HepG2 (cell line): Measurements from ENCODE around the gene TGM2. TPM values are rescaled to one million over a fixed set of nuclear protein-coding genes. Genes with fewer than 3 reads are reported as not detected.
A peak's percentile ranks its signal among the peaks of the same experiment; 100 is the strongest.

ENCODE experiments used
- ATAC-seq: fragments of 200-7000 bp; cut with Tn5 transposase; 3 replicates; pipeline ENCODE4 v1.9.1; 2020; ENCODE audit warnings: mild to moderate bottlenecking, moderate library complexity
- BruUV-seq: library from RNA; stranded (reverse); fragments of 400-500 nt; replicated peaks from 2 replicates; lab custom pipeline; 2021; lab: Mats Ljungman, UMichigan
- CTCF ChIA-PET: fragments of 300-600 bp; formaldehyde crosslinking; extraction: SDS; loops from one replicate; lab custom pipeline; 2021; ENCODE audit warnings: low total read pairs, inconsistent platforms, low intra/inter-chr PET ratio; lab: Yijun Ruan, JAX
- POLR2A ChIA-PET: fragments of 350-600 bp; sonication (Branson Sonifier 250); formaldehyde crosslinking; loops from one replicate; lab custom pipeline; 2020; ENCODE audit warnings: antibody characterized with exemption, inconsistent platforms; lab: Yijun Ruan, JAX
- DNase-seq: peaks from one replicate; pipeline ENCODE4 v3.0.0-alpha.2; 2015; ENCODE audit warnings: low spot score
- FAIRE-seq: peaks from 3 replicates; lab custom pipeline; 2011; peaks lifted over from hg19 to GRCh38; lab: Jason Lieb, UNC
- H2AFZ ChIP-seq: one replicate; pipeline ENCODE4 v1.6.1; 2011; ENCODE audit warnings: low read length, inconsistent platforms
- H3K27ac ChIP-seq: fragments of 300-600 bp; 3 replicates; pipeline ENCODE4 v1.8.0; 2011; ENCODE audit warnings: mixed run types, mild to moderate bottlenecking, mixed read lengths, low read length, inconsistent platforms; ENCODE audit not compliant: insufficient read depth; ENCODE audit errors: extremely low read length
- H3K27me3 ChIP-seq, 2 experiments: fragments of 200-600 bp in 1 of 2; 2 replicates in 1 of 2; 3 replicates in 1 of 2; pipeline versions ENCODE4 v1.6.0 to v1.8.0; 2011; ENCODE audit warnings: low read length in 2 of 2, mild to moderate bottlenecking in 2 of 2, moderate library complexity in 2 of 2, inconsistent platforms in 1 of 2; ENCODE audit not compliant: insufficient read depth in 2 of 2, control insufficient read depth in 1 of 2
- H3K36me3 ChIP-seq, 2 experiments: fragments of 200-600 bp in 1 of 2; replicated peaks in 1 of 2; 2 replicates in 1 of 2; 3 replicates in 1 of 2; pipeline versions ENCODE4 v1.5.1 to v1.8.0; 2011; ENCODE audit warnings: low read length in 2 of 2, inconsistent platforms in 1 of 2; ENCODE audit not compliant: insufficient read depth in 2 of 2, control insufficient read depth in 1 of 2
- H3K4me1 ChIP-seq: 2 replicates; pipeline ENCODE4 v1.5.1; 2012; ENCODE audit warnings: low read length, inconsistent platforms; ENCODE audit not compliant: insufficient read depth
- H3K4me2 ChIP-seq: 2 replicates; pipeline ENCODE4 v1.6.0; 2011; ENCODE audit warnings: low read depth, low read length, inconsistent platforms
- H3K4me3 ChIP-seq, 3 experiments: fragments of 200-600 bp in 1 of 3; sonication (generic), shearing (Covaris generic) in 1 of 3; replicated peaks in 1 of 3; 2 replicates each; pipeline ENCODE4 v1.5.1; 2011 to 2016; ENCODE audit warnings: low read length in 3 of 3, inconsistent platforms in 2 of 3, low read depth in 2 of 3, mild to moderate bottlenecking in 2 of 3, control low read depth in 1 of 3, mixed read lengths in 1 of 3; ENCODE audit not compliant: insufficient read depth in 1 of 3
- H3K79me2 ChIP-seq: one replicate; pipeline ENCODE4 v1.6.1; 2011; ENCODE audit warnings: low read length, inconsistent platforms; ENCODE audit not compliant: insufficient read depth
- H3K9ac ChIP-seq: 2 replicates; pipeline ENCODE4 v1.6.0; 2011; ENCODE audit warnings: mild to moderate bottlenecking, low read depth, low read length, inconsistent platforms; ENCODE audit not compliant: insufficient read depth
- H3K9me3 ChIP-seq: 2 replicates; pipeline ENCODE4 v1.5.1; 2012; ENCODE audit warnings: mild to moderate bottlenecking, low read length
- H4K20me1 ChIP-seq: 2 replicates; pipeline ENCODE4 v1.6.0; 2011; ENCODE audit warnings: inconsistent platforms, mild to moderate bottlenecking, low read length, moderate library complexity; ENCODE audit not compliant: insufficient read depth
- CBFB ChIP-seq: sonication (generic); formaldehyde crosslinking; IDR thresholded peaks from 2 replicates; pipeline ENCODE4 v1.4.0; 2020; ENCODE audit warnings: missing genetic modification reagents
- ELF3 ChIP-seq: IDR thresholded peaks from 2 replicates; pipeline ENCODE4 v1.6.1; 2016; ENCODE audit warnings: missing genetic modification reagents, missing compliant biosample characterization
- GLI4 ChIP-seq: sonication (generic); formaldehyde crosslinking; IDR thresholded peaks from 2 replicates; pipeline ENCODE4 v1.5.1; 2020; ENCODE audit warnings: missing genetic modification reagents, mild to moderate bottlenecking, moderate library complexity, borderline replicate concordance
- HNRNPH1 ChIP-seq: fragments of 200-400 bp; formaldehyde crosslinking; optimal IDR thresholded peaks from 2 replicates; pipeline ENCODE3; 2017; ENCODE audit warnings: mild to moderate bottlenecking, low read depth, low read length
- KDM1A ChIP-seq: IDR thresholded peaks from 2 replicates; pipeline ENCODE4 v1.6.1; 2016; ENCODE audit warnings: missing compliant biosample characterization
- KLF9 ChIP-seq: IDR thresholded peaks from 2 replicates; pipeline ENCODE4 v1.6.1; 2016; ENCODE audit warnings: low read depth
- MED1 ChIP-seq: sonication (generic); formaldehyde crosslinking; IDR thresholded peaks from 2 replicates; pipeline ENCODE4 v1.4.0; 2020; ENCODE audit warnings: missing genetic modification reagents
- MED13 ChIP-seq: sonication (generic); formaldehyde crosslinking; IDR thresholded peaks from 2 replicates; pipeline ENCODE4 v1.5.0; 2020; ENCODE audit warnings: missing genetic modification reagents
- MTA3 ChIP-seq: sonication (generic); formaldehyde crosslinking; IDR thresholded peaks from 2 replicates; pipeline ENCODE4 v1.4.0; 2020; ENCODE audit warnings: missing genetic modification reagents
- RBAK ChIP-seq: sonication (generic); formaldehyde crosslinking; IDR thresholded peaks from 2 replicates; pipeline ENCODE4 v1.5.1; 2020; ENCODE audit warnings: mild to moderate bottlenecking, missing genetic modification reagents
- RCOR2 ChIP-seq: IDR thresholded peaks from 2 replicates; pipeline ENCODE4 v1.6.1; 2016; ENCODE audit warnings: missing biosample characterization, missing genetic modification reagents
- SIX4 ChIP-seq: sonication (generic); formaldehyde crosslinking; IDR thresholded peaks from 2 replicates; pipeline ENCODE4 v1.4.0; 2020; ENCODE audit warnings: missing genetic modification reagents
- SOX6 ChIP-seq, 2 experiments: fragments of 450-650 bp in 1 of 2; sonication (generic) in 1 of 2; formaldehyde crosslinking in 1 of 2; IDR thresholded peaks; 2 replicates each; pipeline versions ENCODE4 v1.4.0 to v1.6.1; 2017 to 2020; ENCODE audit warnings: antibody characterized with exemption in 1 of 2, mild to moderate bottlenecking in 1 of 2, missing genetic modification reagents in 1 of 2
- SP4 ChIP-seq: sonication (generic); formaldehyde crosslinking; IDR thresholded peaks from 2 replicates; pipeline ENCODE4 v1.8.1; 2023; ENCODE audit warnings: mild to moderate bottlenecking, missing genetic modification reagents
- ZMYM3 ChIP-seq: sonication (generic); formaldehyde crosslinking; IDR thresholded peaks from 2 replicates; pipeline ENCODE4 v1.5.1; 2020; ENCODE audit warnings: mild to moderate bottlenecking, missing genetic modification reagents
- ZNF121 ChIP-seq: sonication (generic); formaldehyde crosslinking; IDR thresholded peaks from 2 replicates; pipeline ENCODE4 v1.5.0; 2020; ENCODE audit warnings: mild to moderate bottlenecking, missing genetic modification reagents
- ZNF3 ChIP-seq: IDR thresholded peaks from 2 replicates; pipeline ENCODE4 v1.7.0; 2017; ENCODE audit warnings: inconsistent platforms
- ZNF768 ChIP-seq: sonication (generic); formaldehyde crosslinking; IDR thresholded peaks from 2 replicates; pipeline ENCODE4 v1.4.0; 2020; ENCODE audit warnings: missing genetic modification reagents
- ZSCAN21 ChIP-seq: sonication (generic); formaldehyde crosslinking; IDR thresholded peaks from 2 replicates; pipeline ENCODE4 v1.8.0; 2022; ENCODE audit warnings: mild to moderate bottlenecking, missing genetic modification reagents, moderate library complexity, borderline replicate concordance
- WGBS: methylation state at CpG from one replicate; pipeline ENCODE4 v1.1.6; 2017; ENCODE audit warnings: low lambda C conversion rate; 5-methylcytosine and 5-hydroxymethylcytosine counted together
- in situ Hi-C: cut with HindIII; loops from 2 replicates; pipeline ENCODE4 v1.10.0; 2017; ENCODE audit warnings: low pct_unique_long_range_greater_than_20kb; ENCODE audit not compliant: extremely low pct_ligation_motif_present
- intact Hi-C: fragments of 100-400 bp; cut with micrococcal nuclease; formaldehyde crosslinking; loops from one replicate; pipeline ENCODE4 v1.10.0; 2022; ENCODE audit not compliant: unreplicated experiment
- polyA plus RNA-seq, 8 experiments: library from polyadenylated mRNA; depleted of rRNA in 3 of 8; stranded (reverse) in 7 of 8; unstranded in 1 of 8; fragments of >200 nt; fragmentation: Illumina TruSeq in 4 of 8; extraction: Trizol in 4 of 8; gene quantifications; 2 replicates each; pipeline versions ENCODE4 v1.2.1 to v1.2.3, GENCODE V29; 2011 to 2016; ENCODE audit warnings: low read depth in 4 of 8, missing spikeins in 1 of 8, mixed read lengths in 1 of 8; ENCODE audit not compliant: insufficient read depth in 1 of 8
- total RNA-seq, 5 experiments: library from RNA; depleted of rRNA; stranded (reverse); fragments of >200 nt; fragmentation: Illumina TruSeq; extraction: Trizol; gene quantifications; 2 replicates each; pipeline ENCODE4 v1.2.3, GENCODE V29; 2016; ENCODE audit warnings: low read depth in 1 of 5
- TF ChIP-seq, protein P1 (sequence below): sonication (generic); formaldehyde crosslinking; IDR thresholded peaks from 2 replicates; pipeline ENCODE4 v1.4.0; 2020; ENCODE audit warnings: low read depth, mild to moderate bottlenecking, missing genetic modification reagents

Gene TGM2
- total and polyA plus RNA-seq, 2 of the 13 experiments (the other 11 are each of a cell fraction or from before 2014, with no cell fraction given): 4.2 to 46.4 TPM

DNA sequence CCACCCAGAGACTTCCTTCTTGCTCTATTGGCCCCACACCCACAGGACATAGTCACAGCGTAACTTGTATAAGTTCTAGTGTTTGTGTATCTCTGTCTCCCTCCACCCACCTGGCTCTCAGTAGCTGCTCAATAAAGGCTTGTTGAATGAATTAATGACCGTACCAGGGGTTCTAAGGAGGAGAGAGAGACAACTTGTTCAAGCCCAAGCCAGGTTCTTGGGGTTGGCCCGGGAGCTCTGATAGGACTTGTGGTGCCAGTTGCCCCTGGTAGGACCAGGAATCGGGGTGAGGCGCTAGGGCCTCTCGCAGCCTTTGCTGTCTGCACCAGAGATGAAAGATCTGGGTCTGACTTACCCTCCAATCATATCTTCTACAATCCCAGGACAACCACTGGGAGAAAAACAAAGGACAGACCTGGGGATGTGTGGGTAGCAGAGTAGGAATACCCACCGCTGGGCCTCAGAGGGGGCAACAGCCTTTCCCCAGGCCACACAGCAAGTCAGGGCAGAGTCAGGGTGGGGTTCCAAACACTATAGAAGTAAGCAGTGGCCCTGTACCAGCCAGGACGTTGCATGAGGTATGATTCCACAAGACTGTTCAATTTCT, 5.3 kb upstream of the TGM2 start:
- H2AFZ ChIP-seq: no peak overlapping the region
- H3K4me3 ChIP-seq: no peak overlapping the region
- FAIRE-seq (no peak), DNase-seq (no peak), ATAC-seq (no peak)
- no TSS peak for BruUV-seq
- H3K79me2 ChIP-seq: no peaks in the 10 kb centered on the region
- H3K4me2 ChIP-seq: no peak overlapping the region
- no peak for TF ChIP-seq SP4 (CRISPR knock-in tag)
- TF ChIP-seq ZNF768 (CRISPR knock-in tag): peak; percentile 95
- TF ChIP-seq RBAK (CRISPR knock-in tag): no peak
- 0 out of 2 replicates have a peak, but pooled peaks have one; percentile 20 for TF ChIP-seq KDM1A (CRISPR knock-in tag)
- TF ChIP-seq RCOR2: 0 out of 2 replicates have a peak, but pooled peaks have one; percentile 10
- peak; percentile 78 for TF ChIP-seq ZMYM3
- TF ChIP-seq ZNF121: no peak
- TF ChIP-seq ZNF3 (CRISPR knock-in tag): peak; percentile 100
- peaks cover 87% of the 10 kb centered on the region for H3K4me1 ChIP-seq
- H3K9ac ChIP-seq: no peak overlapping the region
- in situ Hi-C loops: no loop called here
- intact Hi-C loops: no loop called here
- H4K20me1 ChIP-seq: no peaks in the 10 kb centered on the region
- POLR2A ChIA-PET: interaction anchor here (4.4 kb wide), 1 partner anchor 27 kb away, joined by 33 read pairs; no protein-coding TSS in a partner anchor
- CTCF ChIA-PET: no interaction called here
- no peaks in the 10 kb centered on the region for H3K36me3 ChIP-seq
- 29% methylated on average over 7 of the region's 8 CpGs for WGBS
- no peaks in the 10 kb centered on the region for H3K27me3 ChIP-seq
- H3K27ac ChIP-seq: no peak overlapping the region
- no peaks in the 10 kb centered on the region for H3K9me3 ChIP-seq

DNA sequence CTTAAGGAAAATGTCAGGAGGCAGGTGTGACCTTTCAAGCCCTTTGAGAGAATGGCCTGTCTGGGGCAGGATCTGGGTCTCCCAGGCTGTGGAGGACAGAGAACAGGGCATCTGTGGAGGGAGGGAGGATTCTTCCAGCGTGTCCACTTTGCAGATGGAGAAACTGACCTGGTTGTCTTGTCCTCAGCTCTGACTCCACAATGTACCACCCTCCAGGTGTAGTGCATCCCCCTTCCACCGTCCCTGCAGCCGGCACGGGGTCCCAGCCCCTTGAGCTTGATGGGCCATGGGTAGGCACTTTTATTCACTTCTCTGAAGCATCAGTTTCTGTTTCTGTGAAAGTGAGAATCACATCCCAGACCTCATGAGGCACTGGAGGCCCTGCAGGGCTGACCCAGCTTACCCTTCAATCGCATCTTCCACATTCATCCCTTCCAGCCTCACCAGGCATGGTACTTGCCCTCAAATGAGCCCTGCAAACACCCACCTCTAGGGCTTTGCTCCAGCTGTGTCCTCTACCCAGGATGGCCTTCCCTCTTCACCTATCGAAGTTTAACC, 4.6 kb upstream of the TGM2 start:
- intact Hi-C loops (no loop called here), in situ Hi-C loops (loop anchor here (5.0 kb wide), 1 partner anchor 112 kb away; no protein-coding TSS in a partner anchor)
- no peak for ATAC-seq
- BruUV-seq: no TSS peak
- peaks cover 91% of the 10 kb centered on the region for H3K4me1 ChIP-seq
- no peaks in the 10 kb centered on the region for H3K9me3 ChIP-seq
- CTCF ChIA-PET: no interaction called here
- H3K27ac ChIP-seq: no peak overlapping the region
- H3K79me2 ChIP-seq: no peaks in the 10 kb centered on the region
- no peak overlapping the region for H3K4me3 ChIP-seq
- H2AFZ ChIP-seq: no peak overlapping the region
- WGBS: 63% methylated on average over 6 of the region's 6 CpGs
- no peak for DNase-seq
- no peak overlapping the region for H3K9ac ChIP-seq
- no peaks in the 10 kb centered on the region for H3K27me3 ChIP-seq
- POLR2A ChIA-PET: interaction anchor here (4.4 kb wide), 1 partner anchor 26 kb away, joined by 33 read pairs; no protein-coding TSS in a partner anchor
- no peak overlapping the region; the same call in 1 of the 2 replicates for H3K4me2 ChIP-seq
- no peaks in the 10 kb centered on the region for H3K36me3 ChIP-seq
- no peak for FAIRE-seq
- no peaks in the 10 kb centered on the region for H4K20me1 ChIP-seq
- TF ChIP-seq ELF3 (CRISPR knock-in tag) (no peak), KLF9 (CRISPR knock-in tag) (no peak), HNRNPH1 (no peak), MED13 (CRISPR knock-in tag) (no peak), MED1 (CRISPR knock-in tag) (no peak), ZSCAN21 (CRISPR knock-in tag) (0 out of 2 replicates have a peak, but pooled peaks have one; percentile 20), ZNF121 (no peak), SIX4 (CRISPR knock-in tag) (no peak), MTA3 (CRISPR knock-in tag) (no peak), CBFB (CRISPR knock-in tag) (no peak), SOX6 (IDR thresholded peaks at IDR 0.05) (no peak), SOX6 (CRISPR knock-in tag; IDR thresholded peaks at IDR 0.05) (no peak), GLI4 (no peak)
- TF ChIP-seq, protein P1, sequence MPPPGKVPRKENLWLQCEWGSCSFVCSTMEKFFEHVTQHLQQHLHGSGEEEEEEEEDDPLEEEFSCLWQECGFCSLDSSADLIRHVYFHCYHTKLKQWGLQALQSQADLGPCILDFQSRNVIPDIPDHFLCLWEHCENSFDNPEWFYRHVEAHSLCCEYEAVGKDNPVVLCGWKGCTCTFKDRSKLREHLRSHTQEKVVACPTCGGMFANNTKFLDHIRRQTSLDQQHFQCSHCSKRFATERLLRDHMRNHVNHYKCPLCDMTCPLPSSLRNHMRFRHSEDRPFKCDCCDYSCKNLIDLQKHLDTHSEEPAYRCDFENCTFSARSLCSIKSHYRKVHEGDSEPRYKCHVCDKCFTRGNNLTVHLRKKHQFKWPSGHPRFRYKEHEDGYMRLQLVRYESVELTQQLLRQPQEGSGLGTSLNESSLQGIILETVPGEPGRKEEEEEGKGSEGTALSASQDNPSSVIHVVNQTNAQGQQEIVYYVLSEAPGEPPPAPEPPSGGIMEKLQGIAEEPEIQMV (CRISPR knock-in tag): no peak
